OCI-LY7 (cell line): ENCODE data around the gene RMI1.

Experiments used
- CTCF ChIP-seq: fragments of 200-600 bp; sonication (generic); conservative IDR thresholded peaks from 2 replicates; pipeline ENCODE4 v1.5.1; 2014; ENCODE audit warnings: mild to moderate bottlenecking, antibody characterized with exemption, low read length, moderate library complexity, mixed read lengths
- EZH2phosphoT487 ChIP-seq: fragments of 200-600 bp; sonication (generic); IDR thresholded peaks from 2 replicates; pipeline ENCODE4 v1.6.1; 2018; ENCODE audit warnings: low read depth, borderline replicate concordance, mild to moderate bottlenecking, mixed run types, antibody characterized with exemption, low read length, moderate library complexity, mixed read lengths

- no peak for TF ChIP-seq CTCF
- no peak for TF ChIP-seq EZH2phosphoT487
Observed at GRCh38 chr9:84031534-84031933, 50.9 kb downstream of the RMI1 start.
